Measurements from ENCODE around the gene TMEM107.

DNA sequence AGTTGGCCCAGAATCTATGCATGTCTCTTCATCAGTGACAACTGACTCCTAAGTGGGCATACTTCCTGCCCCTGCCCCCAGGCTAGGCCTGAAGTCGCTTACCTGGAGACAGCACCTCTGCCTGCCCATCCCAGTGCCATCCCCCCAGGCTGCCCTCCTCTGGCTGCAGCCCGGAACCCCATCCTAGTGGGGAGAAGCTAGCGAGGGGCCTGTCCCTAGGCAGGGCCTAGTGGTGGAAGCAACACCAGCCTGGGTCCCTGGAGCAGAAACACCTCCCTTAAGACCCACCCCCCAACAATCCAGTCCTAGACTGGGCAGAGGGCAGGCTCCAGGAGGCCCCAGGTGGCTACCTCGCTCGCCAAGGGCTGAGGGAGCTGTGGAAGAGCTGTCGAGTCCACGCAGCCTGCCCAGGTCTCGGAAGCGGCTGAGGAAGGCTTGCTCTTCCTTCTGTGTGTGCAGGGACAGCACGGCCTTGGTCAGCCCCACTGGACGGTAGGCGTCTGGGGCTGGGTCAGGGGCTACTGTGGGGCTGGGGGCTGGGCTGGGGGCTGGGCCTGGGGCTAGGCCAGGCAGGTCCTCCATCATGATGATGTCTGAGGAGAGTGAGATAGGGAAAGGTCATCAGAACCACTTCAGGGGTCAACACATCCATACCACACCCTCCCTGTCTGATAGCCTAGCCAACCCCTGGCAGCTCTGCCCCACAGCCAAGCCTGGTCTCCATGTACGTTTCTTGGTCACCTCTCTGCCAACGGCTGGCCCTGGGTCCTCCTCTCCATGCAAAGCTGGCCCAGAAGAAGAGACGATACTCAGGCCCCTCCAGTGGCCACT, 31.6 kb downstream of the TMEM107 start:
- TF ChIP-seq POLR2A (IDR thresholded peaks at IDR 0.05; ENCODE audit: low read length) (peak; percentile 44), GATA1 (IDR thresholded peaks at IDR 0.05; ENCODE audit: low read depth, low read length) (no peak)

Measured in erythroblast (primary cell).